Heart left ventricle (tissue), 16 donors: Measurements from ENCODE around the gene ZNF524. TPM values are rescaled to one million over a fixed set of nuclear protein-coding genes. Genes with fewer than 3 reads are reported as not detected.

Experiments
- ATAC-seq, 4 donors: fragments of 200-7000 bp; cut with Tn5 transposase; one replicate each; pipeline ENCODE4 v1.9.1; 2020 to 2022; ENCODE audit warnings: moderate library complexity in 4 of 4, mild to moderate bottlenecking in 3 of 4, moderate number of reproducible peaks in 1 of 4
- DNase-seq, 5 donors: peaks; one replicate each; pipeline ENCODE4 v3.0.0-alpha.2; 2020
- H3K27ac ChIP-seq, 12 donors: fragments of 200-600 bp; sonication (generic) in 4 of 12; one replicate each; pipeline versions ENCODE4 v1.5.0 to v1.8.0; 2016 to 2022; ENCODE audit warnings: mild to moderate bottlenecking in 2 of 12
- H3K27me3 ChIP-seq, 9 donors: fragments of 200-600 bp; sonication (generic) in 2 of 9; one replicate each; pipeline versions ENCODE4 v1.5.1 to v1.8.0; 2016 to 2022; ENCODE audit warnings: mild to moderate bottlenecking in 3 of 9
- H3K36me3 ChIP-seq, 9 donors: fragments of 200-600 bp; sonication (generic) in 2 of 9; one replicate each; pipeline versions ENCODE4 v1.5.0 to v1.8.0; 2018 to 2022; ENCODE audit warnings: mild to moderate bottlenecking in 2 of 9
- H3K4me1 ChIP-seq, 12 donors: fragments of 200-600 bp; sonication (generic) in 4 of 12; one replicate each; pipeline versions ENCODE4 v1.5.0 to v1.8.0; 2016 to 2022; ENCODE audit warnings: mild to moderate bottlenecking in 3 of 12
- H3K4me3 ChIP-seq, 12 donors: fragments of 200-600 bp; sonication (generic) in 4 of 12; one replicate each; pipeline versions ENCODE4 v1.5.0 to v1.8.0; 2017 to 2022; ENCODE audit warnings: mild to moderate bottlenecking in 9 of 12, moderate library complexity in 4 of 12
- H3K9me3 ChIP-seq, 12 donors: fragments of 200-600 bp; sonication (generic) in 4 of 12; one replicate each; pipeline versions ENCODE4 v1.5.0 to v1.8.0; 2016 to 2022; ENCODE audit warnings: mild to moderate bottlenecking in 1 of 12
- CTCF ChIP-seq, 12 donors: fragments of 200-600 bp; sonication (generic) in 4 of 12; IDR thresholded peaks; one replicate each; pipeline versions ENCODE4 v1.5.0 to v1.8.0; 2018 to 2022; ENCODE audit warnings: antibody characterized with exemption in 12 of 12, mild to moderate bottlenecking in 5 of 12
- POLR2A ChIP-seq, 2 donors: fragments of 450-650 bp; IDR thresholded peaks; one replicate each; pipeline ENCODE4 v1.6.1; 2017; ENCODE audit warnings: antibody characterized with exemption in 2 of 2, mild to moderate bottlenecking in 2 of 2, moderate library complexity in 2 of 2
- WGBS, 4 donors: extraction: QIAGEN DNeasy Blood & Tissue Kit in 2 of 4; methylation state at CpG; one replicate each; pipeline versions ENCODE4 v1.1.5 to v1.1.7; 2013 to 2018; 5-methylcytosine and 5-hydroxymethylcytosine counted together
- intact Hi-C, 10 donors: fragments of 100-400 bp; cut with DNase I; formaldehyde crosslinking; loops; one replicate each; pipeline versions ENCODE4 v1.11.1 to v1.14.2; 2022
- polyA plus RNA-seq, 2 donors: library from polyadenylated mRNA; stranded (reverse); fragments of 200-250 nt; gene quantifications; one replicate each; pipeline ENCODE4 v1.2.3, GENCODE V29; 2013
- total RNA-seq, 9 donors: library from RNA; depleted of rRNA in 2 of 9; stranded (reverse); fragments of >200 nt in 2 of 9; fragmentation: NEBNext Ultra II Directional in 3 of 9; extraction: Animal tissue kit (Norgen Biotek cat#: 25700) in 3 of 9; gene quantifications; one replicate each; pipeline versions ENCODE4 v1.1.0 to v1.2.4, GENCODE V29; 2016 to 2023
- donor health status: ischemic (EF 13 %, LVEDD 7.1; RV severe dilation, severe dysfunction).
- donor health status: healthy with polysubstance abuse.
- donor health status: DM: no; HTN: yes; CAD: no.
- donor health status: DM: no; HTN: no; CAD: no.
- donor health status: ischemic (EF 25% LVEDD 6.9; RV normal size, moderate dysfunction).
- donor health status: ischemic (EF 25% LVEDD 5.7; RV mildly dilated, moderate dysfunction).
- donor health status: healthy.
- donor health status: DM: yes; HTN: yes; CAD: no.
- donor health status: ischemic (EF 35%, LVEDD 5.7; RV mildly dilated, moderate dysfunction).
- donor health status: nonischemic (EF 11% LVEDD 7.7; RV severe dilation, severe dysfunction).
- donor health status: DM: yes; HTN: yes; CAD: no.
- donor health status: PGD.
- donor health status: ischemic (EF 29% LVEDD 5.4; RV normal size, mild dysfunction).
- donor health status: nonischemic (EF 23%, LVEDD 6.1; RV moderate dilation, normal function).

The ZNF524 gene
- total and polyA plus RNA-seq, 11 donors = 11.0 to 34.7 (median 16.7) TPM

GRCh38 chr19:55598719-55599467, 1.2 kb upstream of the ZNF524 start:
- intact Hi-C loops = loop anchor here in 5 of 10 donors (2.0 to 10.0 kb wide), 5 partner anchors 33 to 84 kb away; partner anchors contain the start of gene SBK3 (in 2 of the 5)

GRCh38 chr19:55599468-55599841, 633 bp upstream of the ZNF524 start, which contains the start of gene FIZ1:
Gene FIZ1 (minus strand): TSS chr19:55599517. CDS start chr19:55597865, 1,652 bp downstream.
- DNase-seq (peak; percentile 98 to 99 (median 99)), ATAC-seq (peak; percentile 87 to 96 (median 94))
- H3K27me3 ChIP-seq = no peaks in the 10 kb centered on the region
- WGBS, 4 donors = 0 to 1% (median 0%) methylated on average over 23 of the region's 23 CpGs
- TF ChIP-seq CTCF (IDR thresholded peaks at IDR 0.05) (no peak), POLR2A (IDR thresholded peaks at IDR 0.05) (no peak)
- peak within 1 kb of the TSS; percentile 92 to 100 (median 99) for H3K27ac ChIP-seq
- peaks cover 0 to 38% (median 29%) of the 10 kb centered on the region in 9 donors for H3K36me3 ChIP-seq
- intact Hi-C loops = loop anchor here in 5 of 10 donors (2.0 to 10.0 kb wide), 5 partner anchors 33 to 85 kb away; partner anchors contain the start of gene SBK3 (in 2 of the 5)
- peaks cover 0 to 25% (median 12%) of the 10 kb centered on the region in 12 donors for H3K4me1 ChIP-seq
- H3K4me3 ChIP-seq = peak within 1 kb of the TSS; percentile 62 to 99 (median 86)
- H3K9me3 ChIP-seq = no peaks in the 10 kb centered on the region

More at GRCh38 chr19:55598719-55599467, 1.2 kb upstream of the ZNF524 start:
- ATAC-seq = peak; percentile 70 to 86 (median 84)
- H3K27me3 ChIP-seq = no peaks in the 10 kb centered on the region
- peak; percentile 92 to 96 (median 93) for DNase-seq
- peaks cover 0 to 40% (median 29%) of the 10 kb centered on the region in 9 donors for H3K36me3 ChIP-seq
- peak overlapping the region; percentile 62 to 99 (median 86) for H3K4me3 ChIP-seq
- peaks cover 0 to 20% (median 8%) of the 10 kb centered on the region in 12 donors for H3K4me1 ChIP-seq
- WGBS, 4 donors = 6 to 8% (median 6%) methylated on average over 24 to 26 of the region's 26 CpGs
- TF ChIP-seq POLR2A (IDR thresholded peaks at IDR 0.05) = peak in 1 of 2 donors; percentile 58
- TF ChIP-seq CTCF (IDR thresholded peaks at IDR 0.05) = no peak
- H3K9me3 ChIP-seq = no peaks in the 10 kb centered on the region
- H3K27ac ChIP-seq = peak overlapping the region; percentile 92 to 100 (median 99)

- TF ChIP-seq POLR2A (IDR thresholded peaks at IDR 0.05) (no peak), CTCF (IDR thresholded peaks at IDR 0.05) (no peak)
- intact Hi-C loops = loop anchor here in 1 of 10 donors (10.0 kb wide), 2 partner anchors 316 to 456 kb away; partner anchors contain the start of genes BRSK1, HSPBP1 and TNNT1
- DNase-seq = no peak
- Histone ChIP-seq H3K27me3 (no peaks in the 10 kb centered on the region), H3K36me3 (peaks cover 0 to 27% (median 19%) of the 10 kb centered on the region in 9 donors), H3K9me3 (no peaks in the 10 kb centered on the region), H3K4me3 (peak overlapping the region; percentile 62 to 99 (median 86)), H3K27ac (peak overlapping the region; percentile 92 to 100 (median 99)), H3K4me1 (peaks cover 3 to 30% (median 17%) of the 10 kb centered on the region in 12 donors)
- 6 to 10% (median 8%) methylated on average over 8 to 15 of the region's 15 CpGs for WGBS, 4 donors
- no peak for ATAC-seq
Measured at GRCh38 chr19:55600662-55601028, 557 bp downstream of the ZNF524 start.

- Histone ChIP-seq H3K36me3 (peaks cover 0 to 23% (median 15%) of the 10 kb centered on the region in 9 donors), H3K27ac (peak overlapping the region; percentile 92 to 100 (median 99)), H3K27me3 (no peaks in the 10 kb centered on the region), H3K4me1 (peaks cover 3 to 30% (median 20%) of the 10 kb centered on the region in 12 donors), H3K9me3 (no peaks in the 10 kb centered on the region), H3K4me3 (peak overlapping the region; percentile 62 to 99 (median 86))
- ATAC-seq (no peak), DNase-seq (no peak)
- 64 to 77% (median 72%) methylated on average over 4 of the region's 4 CpGs for WGBS, 4 donors
- TF ChIP-seq CTCF (IDR thresholded peaks at IDR 0.05) = no peak
- TF ChIP-seq POLR2A (IDR thresholded peaks at IDR 0.05) = no peak
- intact Hi-C loops = loop anchor here in 1 of 10 donors (10.0 kb wide), 2 partner anchors 316 to 456 kb away; partner anchors contain the start of genes BRSK1, HSPBP1 and TNNT1
Measured at GRCh38 chr19:55601084-55601483, 996 bp downstream of the ZNF524 start.
